SK-N-SH treated with all-trans-retinoic acid at 6 μM for 48 hours (cell line): ENCODE results near the gene KEAP1.

ENCODE experiments used
- ATAC-seq: fragments of 200-7000 bp; cut with Tn5 transposase; 3 replicates; pipeline ENCODE4 v1.9.1; 2020; ENCODE audit warnings: mild to moderate bottlenecking, moderate library complexity
- ARNTL ChIP-seq: fragments of 450-650 bp; formaldehyde crosslinking; IDR thresholded peaks from 2 replicates; pipeline ENCODE4 v1.5.0; 2020; ENCODE audit warnings: low read depth, mild to moderate bottlenecking, moderate library complexity, borderline replicate concordance
- CSDC2 ChIP-seq: fragments of 250-450 bp; sonication (Bioruptor Pico); IDR thresholded peaks from 2 replicates; pipeline ENCODE4 v1.5.0; 2020; ENCODE audit warnings: mild to moderate bottlenecking, moderate library complexity
- ESRRG ChIP-seq: fragments of 250-450 bp; sonication (Bioruptor Pico); IDR thresholded peaks from 2 replicates; pipeline ENCODE4 v1.6.1; 2021; ENCODE audit warnings: mild to moderate bottlenecking
- GLIS3 ChIP-seq: fragments of 250-450 bp; sonication (Bioruptor Pico); IDR thresholded peaks from 2 replicates; pipeline ENCODE4 v1.5.0; 2020; ENCODE audit warnings: mild to moderate bottlenecking, moderate library complexity
- ISL1 ChIP-seq: fragments of 250-450 bp; sonication (Bioruptor Pico); IDR thresholded peaks from 2 replicates; pipeline ENCODE4 v2.1.2; 2022; ENCODE audit warnings: mild to moderate bottlenecking, moderate library complexity
- OSR1 ChIP-seq: fragments of 250-450 bp; sonication (Bioruptor Pico); IDR thresholded peaks from 2 replicates; pipeline ENCODE4 v1.8.0; 2022; ENCODE audit warnings: moderate library complexity, mild to moderate bottlenecking, inconsistent platforms
- PPARA ChIP-seq: fragments of 250-450 bp; sonication (Bioruptor Pico); IDR thresholded peaks from 2 replicates; pipeline ENCODE4 v1.5.0; 2020; ENCODE audit warnings: mild to moderate bottlenecking, borderline replicate concordance
- RARB ChIP-seq: fragments of 250-450 bp; sonication (Bioruptor Pico); IDR thresholded peaks from 2 replicates; pipeline ENCODE4 v1.8.0; 2021; ENCODE audit warnings: mild to moderate bottlenecking, moderate library complexity
- SNAI2 ChIP-seq: fragments of 250-450 bp; sonication (Bioruptor Pico); IDR thresholded peaks from 2 replicates; pipeline ENCODE4 v1.5.0; 2020; ENCODE audit warnings: mild to moderate bottlenecking, moderate library complexity
- TCF4 ChIP-seq: fragments of 250-450 bp; sonication (Bioruptor Pico); IDR thresholded peaks from 2 replicates; pipeline ENCODE4 v1.8.0; 2021; ENCODE audit warnings: mild to moderate bottlenecking, moderate library complexity, borderline replicate concordance
- TOX ChIP-seq: fragments of 250-450 bp; sonication (Bioruptor Pico); IDR thresholded peaks from 2 replicates; pipeline ENCODE4 v1.8.0; 2021; ENCODE audit warnings: mild to moderate bottlenecking, moderate library complexity, borderline replicate concordance
- ZC3H10 ChIP-seq: fragments of 250-450 bp; sonication (Bioruptor Pico); IDR thresholded peaks from 2 replicates; pipeline ENCODE4 v1.5.1; 2021; ENCODE audit warnings: mild to moderate bottlenecking, moderate library complexity
- ZFP3 ChIP-seq: fragments of 250-450 bp; sonication (Bioruptor Pico); IDR thresholded peaks from 2 replicates; pipeline ENCODE4 v1.5.0; 2020; ENCODE audit warnings: mild to moderate bottlenecking, moderate library complexity
- ZFP30 ChIP-seq: fragments of 450-650 bp; formaldehyde crosslinking; IDR thresholded peaks from 2 replicates; pipeline ENCODE4 v1.5.0; 2022; ENCODE audit warnings: mild to moderate bottlenecking, moderate library complexity
- ZNF70 ChIP-seq: fragments of 450-650 bp; formaldehyde crosslinking; IDR thresholded peaks from 2 replicates; pipeline ENCODE4 v1.5.0; 2020; ENCODE audit warnings: mild to moderate bottlenecking, moderate library complexity
- TF ChIP-seq, protein P1 (sequence below): fragments of 250-450 bp; sonication (Bioruptor Pico); IDR thresholded peaks from 2 replicates; pipeline ENCODE4 v1.5.0; 2020; ENCODE audit warnings: mild to moderate bottlenecking, moderate library complexity
- TF ChIP-seq, protein P2 (sequence below): fragments of 250-450 bp; sonication (Bioruptor Pico); IDR thresholded peaks from 2 replicates; pipeline ENCODE4 v1.5.1; 2021; ENCODE audit warnings: mild to moderate bottlenecking, moderate library complexity
- TF ChIP-seq, protein P3 (sequence below): fragments of 250-450 bp; sonication (Bioruptor Pico); IDR thresholded peaks from 2 replicates; pipeline ENCODE4 v1.5.1; 2020; ENCODE audit warnings: low read depth, mild to moderate bottlenecking, moderate library complexity

Gene KEAP1

DNA sequence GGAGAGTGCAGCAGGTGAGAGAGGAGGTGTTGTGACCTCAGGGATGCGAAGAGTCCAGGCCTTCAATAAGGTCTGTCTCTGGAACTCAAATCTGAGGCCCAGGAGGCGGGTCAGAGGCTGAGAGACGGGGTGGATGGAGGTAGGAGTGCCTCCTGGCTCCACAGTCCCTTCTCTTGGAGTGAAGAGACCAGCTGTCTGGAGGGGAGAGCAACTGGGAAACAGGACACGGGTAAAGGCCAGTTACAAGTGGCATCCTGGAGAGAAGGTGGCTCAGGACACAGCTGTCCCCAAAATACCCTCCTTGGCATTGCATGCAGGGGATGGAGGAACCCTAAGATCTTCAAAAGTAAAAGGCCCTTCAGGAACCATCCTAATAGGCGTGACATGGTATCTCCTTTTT lies 63.6 kb downstream of the KEAP1 start:
- TF ChIP-seq OSR1 (CRISPR knock-in tag) (no peak), CSDC2 (CRISPR knock-in tag) (no peak), ZFP3 (CRISPR knock-in tag) (no peak), ARNTL (CRISPR knock-in tag) (no peak), ESRRG (CRISPR knock-in tag) (no peak), ISL1 (CRISPR knock-in tag) (no peak), SNAI2 (CRISPR knock-in tag) (no peak), ZNF70 (no peak), TOX (CRISPR knock-in tag) (no peak), ZC3H10 (CRISPR knock-in tag) (no peak), TCF4 (CRISPR knock-in tag) (no peak), PPARA (CRISPR knock-in tag) (no peak), ZFP30 (no peak), GLIS3 (CRISPR knock-in tag) (no peak), RARB (CRISPR knock-in tag) (no peak)
- TF ChIP-seq, protein P1, sequence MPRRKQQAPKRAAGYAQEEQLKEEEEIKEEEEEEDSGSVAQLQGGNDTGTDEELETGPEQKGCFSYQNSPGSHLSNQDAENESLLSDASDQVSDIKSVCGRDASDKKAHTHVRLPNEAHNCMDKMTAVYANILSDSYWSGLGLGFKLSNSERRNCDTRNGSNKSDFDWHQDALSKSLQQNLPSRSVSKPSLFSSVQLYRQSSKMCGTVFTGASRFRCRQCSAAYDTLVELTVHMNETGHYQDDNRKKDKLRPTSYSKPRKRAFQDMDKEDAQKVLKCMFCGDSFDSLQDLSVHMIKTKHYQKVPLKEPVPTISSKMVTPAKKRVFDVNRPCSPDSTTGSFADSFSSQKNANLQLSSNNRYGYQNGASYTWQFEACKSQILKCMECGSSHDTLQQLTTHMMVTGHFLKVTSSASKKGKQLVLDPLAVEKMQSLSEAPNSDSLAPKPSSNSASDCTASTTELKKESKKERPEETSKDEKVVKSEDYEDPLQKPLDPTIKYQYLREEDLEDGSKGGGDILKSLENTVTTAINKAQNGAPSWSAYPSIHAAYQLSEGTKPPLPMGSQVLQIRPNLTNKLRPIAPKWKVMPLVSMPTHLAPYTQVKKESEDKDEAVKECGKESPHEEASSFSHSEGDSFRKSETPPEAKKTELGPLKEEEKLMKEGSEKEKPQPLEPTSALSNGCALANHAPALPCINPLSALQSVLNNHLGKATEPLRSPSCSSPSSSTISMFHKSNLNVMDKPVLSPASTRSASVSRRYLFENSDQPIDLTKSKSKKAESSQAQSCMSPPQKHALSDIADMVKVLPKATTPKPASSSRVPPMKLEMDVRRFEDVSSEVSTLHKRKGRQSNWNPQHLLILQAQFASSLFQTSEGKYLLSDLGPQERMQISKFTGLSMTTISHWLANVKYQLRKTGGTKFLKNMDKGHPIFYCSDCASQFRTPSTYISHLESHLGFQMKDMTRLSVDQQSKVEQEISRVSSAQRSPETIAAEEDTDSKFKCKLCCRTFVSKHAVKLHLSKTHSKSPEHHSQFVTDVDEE (CRISPR knock-in tag): no peak
- TF ChIP-seq, protein P2, sequence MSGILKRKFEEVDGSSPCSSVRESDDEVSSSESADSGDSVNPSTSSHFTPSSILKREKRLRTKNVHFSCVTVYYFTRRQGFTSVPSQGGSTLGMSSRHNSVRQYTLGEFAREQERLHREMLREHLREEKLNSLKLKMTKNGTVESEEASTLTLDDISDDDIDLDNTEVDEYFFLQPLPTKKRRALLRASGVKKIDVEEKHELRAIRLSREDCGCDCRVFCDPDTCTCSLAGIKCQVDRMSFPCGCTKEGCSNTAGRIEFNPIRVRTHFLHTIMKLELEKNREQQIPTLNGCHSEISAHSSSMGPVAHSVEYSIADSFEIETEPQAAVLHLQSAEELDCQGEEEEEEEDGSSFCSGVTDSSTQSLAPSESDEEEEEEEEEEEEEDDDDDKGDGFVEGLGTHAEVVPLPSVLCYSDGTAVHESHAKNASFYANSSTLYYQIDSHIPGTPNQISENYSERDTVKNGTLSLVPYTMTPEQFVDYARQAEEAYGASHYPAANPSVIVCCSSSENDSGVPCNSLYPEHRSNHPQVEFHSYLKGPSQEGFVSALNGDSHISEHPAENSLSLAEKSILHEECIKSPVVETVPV (CRISPR knock-in tag): no peak
- TF ChIP-seq, protein P3, sequence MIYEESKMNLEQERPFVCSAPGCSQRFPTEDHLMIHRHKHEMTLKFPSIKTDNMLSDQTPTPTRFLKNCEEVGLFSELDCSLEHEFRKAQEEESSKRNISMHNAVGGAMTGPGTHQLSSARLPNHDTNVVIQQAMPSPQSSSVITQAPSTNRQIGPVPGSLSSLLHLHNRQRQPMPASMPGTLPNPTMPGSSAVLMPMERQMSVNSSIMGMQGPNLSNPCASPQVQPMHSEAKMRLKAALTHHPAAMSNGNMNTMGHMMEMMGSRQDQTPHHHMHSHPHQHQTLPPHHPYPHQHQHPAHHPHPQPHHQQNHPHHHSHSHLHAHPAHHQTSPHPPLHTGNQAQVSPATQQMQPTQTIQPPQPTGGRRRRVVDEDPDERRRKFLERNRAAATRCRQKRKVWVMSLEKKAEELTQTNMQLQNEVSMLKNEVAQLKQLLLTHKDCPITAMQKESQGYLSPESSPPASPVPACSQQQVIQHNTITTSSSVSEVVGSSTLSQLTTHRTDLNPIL (CRISPR knock-in tag): no peak
- no peak for ATAC-seq
